Upper lobe of left lung (tissue), 4 donors: ENCODE measurements around the gene GUK1.

Experiments used
- EP300 ChIP-seq, 4 donors: sonication (generic); formaldehyde crosslinking; IDR thresholded peaks; one replicate each; pipeline ENCODE4 v1.5.1; 2017; ENCODE audit warnings: antibody characterized with exemption in 4 of 4, control low read depth in 2 of 4
- TF ChIP-seq, protein P1 (sequence below), 6 experiments: fragments of 450-650 bp in 4 of 6; fragments of 200-600 bp in 2 of 6; sonication (generic) in 2 of 6; IDR thresholded peaks; one replicate each; pipeline ENCODE4 v1.5.1; 2016 to 2019; ENCODE audit warnings: antibody characterized with exemption in 6 of 6

DNA sequence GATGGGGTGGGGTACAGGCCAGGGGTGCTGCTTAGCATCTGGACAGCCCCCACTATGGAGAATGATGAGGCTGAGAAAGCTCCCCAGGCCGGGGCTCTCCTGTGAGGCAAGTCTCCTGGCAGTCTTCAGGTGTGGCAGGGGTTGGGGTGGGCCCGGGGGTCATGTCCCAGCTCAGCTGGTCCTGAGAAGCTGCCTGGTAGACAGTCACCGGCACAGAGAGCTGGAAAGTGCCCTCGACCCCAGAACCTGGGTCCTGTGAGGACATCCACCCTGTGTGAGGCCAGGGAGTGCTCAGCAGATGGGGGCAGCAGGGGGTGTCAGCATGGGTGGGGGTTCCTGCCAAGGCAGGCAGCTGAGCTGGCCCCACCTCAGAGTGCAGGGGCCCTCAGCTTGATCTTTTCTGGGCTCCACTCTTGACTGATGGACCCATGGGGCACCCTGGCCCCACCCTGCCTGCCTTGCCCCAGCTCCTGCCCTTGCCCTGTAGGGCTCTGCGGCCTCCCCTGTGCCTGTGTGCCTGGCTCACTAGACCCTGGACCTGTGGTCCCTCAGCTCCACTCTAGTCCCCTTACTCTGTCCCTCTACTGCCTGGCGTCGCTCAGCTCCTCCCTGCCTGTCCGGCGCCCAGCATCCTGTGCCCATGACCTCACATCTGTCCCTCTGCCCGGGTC lies 31.3 kb downstream of the GUK1 start:
- TF ChIP-seq, protein P1, sequence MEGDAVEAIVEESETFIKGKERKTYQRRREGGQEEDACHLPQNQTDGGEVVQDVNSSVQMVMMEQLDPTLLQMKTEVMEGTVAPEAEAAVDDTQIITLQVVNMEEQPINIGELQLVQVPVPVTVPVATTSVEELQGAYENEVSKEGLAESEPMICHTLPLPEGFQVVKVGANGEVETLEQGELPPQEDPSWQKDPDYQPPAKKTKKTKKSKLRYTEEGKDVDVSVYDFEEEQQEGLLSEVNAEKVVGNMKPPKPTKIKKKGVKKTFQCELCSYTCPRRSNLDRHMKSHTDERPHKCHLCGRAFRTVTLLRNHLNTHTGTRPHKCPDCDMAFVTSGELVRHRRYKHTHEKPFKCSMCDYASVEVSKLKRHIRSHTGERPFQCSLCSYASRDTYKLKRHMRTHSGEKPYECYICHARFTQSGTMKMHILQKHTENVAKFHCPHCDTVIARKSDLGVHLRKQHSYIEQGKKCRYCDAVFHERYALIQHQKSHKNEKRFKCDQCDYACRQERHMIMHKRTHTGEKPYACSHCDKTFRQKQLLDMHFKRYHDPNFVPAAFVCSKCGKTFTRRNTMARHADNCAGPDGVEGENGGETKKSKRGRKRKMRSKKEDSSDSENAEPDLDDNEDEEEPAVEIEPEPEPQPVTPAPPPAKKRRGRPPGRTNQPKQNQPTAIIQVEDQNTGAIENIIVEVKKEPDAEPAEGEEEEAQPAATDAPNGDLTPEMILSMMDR (IDR thresholded peaks at IDR 0.05), result no peak
- no peak for TF ChIP-seq EP300 (IDR thresholded peaks at IDR 0.05)
